Measurements from ENCODE around the gene MAP7.
"Not testable (repeated sequence)": the region's sequence is repeated elsewhere in the genome, so short reads cannot be mapped to it uniquely, and the experiment has no call there.

MAP7 gene

DNA sequence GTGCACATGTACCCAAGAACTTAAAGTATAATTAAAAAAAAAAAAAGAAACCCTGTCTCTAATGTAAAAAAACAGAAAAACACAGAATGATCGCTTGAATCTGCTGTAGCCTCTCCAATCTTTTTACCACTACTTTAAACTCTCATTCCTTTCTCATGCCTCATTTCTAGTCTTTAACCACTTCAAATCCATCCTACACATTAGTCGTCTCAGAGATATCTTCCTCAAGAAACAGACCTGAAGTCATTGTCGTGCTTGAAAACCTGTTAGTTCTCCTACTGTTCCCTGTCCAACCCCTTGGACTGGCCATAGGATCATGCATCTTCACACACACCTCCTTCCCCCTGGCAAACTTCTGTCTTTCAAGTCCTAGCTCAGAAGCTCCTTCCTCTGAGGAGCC, 148.5 kb downstream of the MAP7 start:
- Histone ChIP-seq H2BK5ac (ENCODE audit: low read length) (no peak overlapping the region), H4K5ac (ENCODE audit: low read length) (no peak overlapping the region), H3K9ac (ENCODE audit: low read length) (no peak overlapping the region), H3K4me2 (ENCODE audit: low read length) (no peak overlapping the region), H4K8ac (ENCODE audit: low read depth, low read length) (no peak overlapping the region), H3K27ac (ENCODE audit: low read depth, low read length) (no peak overlapping the region), H3K4me3 (ENCODE audit: low read length) (no peak overlapping the region), H3K56ac (ENCODE audit: low read length) (no peak overlapping the region), H3K27me3 (ENCODE audit: insufficient read depth, low read length, poor library complexity) (no peaks in the 10 kb centered on the region), H3K18ac (ENCODE audit: low read length) (no peak overlapping the region), H2AK5ac (ENCODE audit: low read length) (no peak overlapping the region), H3K23ac (ENCODE audit: low read length) (no peak overlapping the region), H3K36me3 (ENCODE audit: control insufficient read depth, insufficient read depth, low read length) (no peaks in the 10 kb centered on the region), H3K4me1 (ENCODE audit: control insufficient read depth, low read depth, low read length) (no peaks in the 10 kb centered on the region), H2BK120ac (ENCODE audit: low read depth, low read length) (no peak overlapping the region), H3K79me1 (ENCODE audit: low read length) (no peaks in the 10 kb centered on the region), H3K4ac (ENCODE audit: low read depth, low read length) (no peak overlapping the region), H2BK15ac (replicated peaks; ENCODE audit: low read depth) (no peak overlapping the region), H3K79me2 (ENCODE audit: control insufficient read depth, insufficient read depth, low read length) (no peaks in the 10 kb centered on the region)
- DNase-seq, result no peak
- no CpG with 5 or more reads among the region's 3 CpGs for WGBS (ENCODE audit: extremely low coverage, insufficient coverage, low lambda C conversion rate)

DNA sequence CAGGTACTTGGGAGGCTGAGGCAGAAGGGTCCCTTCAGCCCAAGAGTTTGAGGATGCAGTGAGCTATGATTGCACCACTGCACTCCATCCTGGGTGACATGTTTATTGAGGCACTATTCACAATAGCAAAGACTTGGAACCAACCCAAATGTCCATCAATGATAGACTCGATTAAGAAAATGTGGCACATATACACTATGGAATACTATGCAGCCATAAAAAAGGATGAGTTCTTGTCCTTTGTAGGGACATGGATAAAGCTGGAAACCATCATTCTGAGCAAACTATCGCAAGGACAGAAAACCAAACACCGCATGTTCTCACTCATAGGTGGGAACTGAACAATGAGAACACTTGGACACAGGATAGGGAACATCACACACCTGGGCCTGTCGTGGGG, 149.0 kb downstream of the MAP7 start:
- H4K5ac ChIP-seq (ENCODE audit: low read length); H3K79me1 ChIP-seq (ENCODE audit: low read length); H3K4me2 ChIP-seq (ENCODE audit: low read length); H3K23ac ChIP-seq (ENCODE audit: low read length); H3K4me3 ChIP-seq (ENCODE audit: low read length); H3K36me3 ChIP-seq (ENCODE audit: control insufficient read depth, insufficient read depth, low read length); H3K79me2 ChIP-seq (ENCODE audit: control insufficient read depth, insufficient read depth, low read length); H3K9ac ChIP-seq (ENCODE audit: low read length); H2AK5ac ChIP-seq (ENCODE audit: low read length); DNase-seq; H3K27ac ChIP-seq (ENCODE audit: low read depth, low read length); H3K4ac ChIP-seq (ENCODE audit: low read depth, low read length); H3K27me3 ChIP-seq (ENCODE audit: insufficient read depth, low read length, poor library complexity); H3K56ac ChIP-seq (ENCODE audit: low read length); H3K4me1 ChIP-seq (ENCODE audit: control insufficient read depth, low read depth, low read length); H2BK120ac ChIP-seq (ENCODE audit: low read depth, low read length); H4K8ac ChIP-seq (ENCODE audit: low read depth, low read length); H2BK5ac ChIP-seq (ENCODE audit: low read length); H3K18ac ChIP-seq (ENCODE audit: low read length); H2BK15ac ChIP-seq (replicated peaks; ENCODE audit: low read depth): not testable (repeated sequence)
- WGBS (ENCODE audit: extremely low coverage, insufficient coverage, low lambda C conversion rate), result no CpG with 5 or more reads among the region's 4 CpGs

DNA sequence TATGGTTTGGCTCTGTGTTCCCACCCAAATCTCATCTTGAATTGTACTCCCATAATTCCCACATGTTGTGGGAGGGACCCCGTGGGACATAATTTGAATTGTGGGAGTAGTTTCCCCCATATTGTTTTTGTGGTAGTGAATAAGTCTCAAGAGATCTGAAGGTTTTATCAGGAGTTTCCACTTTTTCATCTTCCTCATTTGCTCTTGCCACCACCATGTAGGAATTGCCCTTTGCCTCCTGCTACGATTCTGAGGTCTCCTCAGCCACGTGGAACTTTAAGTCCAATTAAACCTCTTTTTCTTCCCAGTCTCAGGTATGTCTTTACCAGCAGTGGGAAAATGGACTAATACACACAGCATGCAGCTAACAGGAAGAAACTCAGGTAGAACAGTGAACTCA, 151.8 kb downstream of the MAP7 start:
- H3K4ac ChIP-seq (ENCODE audit: low read depth, low read length), result no peak overlapping the region
- no peak overlapping the region for H2BK5ac ChIP-seq (ENCODE audit: low read length)
- WGBS (ENCODE audit: extremely low coverage, insufficient coverage, low lambda C conversion rate), result no CpG with 5 or more reads among the region's 3 CpGs
- no peak overlapping the region for H3K23ac ChIP-seq (ENCODE audit: low read length)
- H3K4me1 ChIP-seq (ENCODE audit: control insufficient read depth, low read depth, low read length), result no peaks in the 10 kb centered on the region
- H4K5ac ChIP-seq (ENCODE audit: low read length), result no peak overlapping the region
- no peaks in the 10 kb centered on the region for H3K79me2 ChIP-seq (ENCODE audit: control insufficient read depth, insufficient read depth, low read length)
- H3K18ac ChIP-seq (ENCODE audit: low read length), result no peak overlapping the region
- H2BK120ac ChIP-seq (ENCODE audit: low read depth, low read length), result no peak overlapping the region
- no peak overlapping the region for H3K4me2 ChIP-seq (ENCODE audit: low read length)
- H4K8ac ChIP-seq (ENCODE audit: low read depth, low read length), result no peak overlapping the region
- H2BK15ac ChIP-seq (replicated peaks; ENCODE audit: low read depth), result no peak overlapping the region
- H3K79me1 ChIP-seq (ENCODE audit: low read length), result no peaks in the 10 kb centered on the region
- H3K9ac ChIP-seq (ENCODE audit: low read length), result no peak overlapping the region
- H3K4me3 ChIP-seq (ENCODE audit: low read length), result no peak overlapping the region
- H3K27ac ChIP-seq (ENCODE audit: low read depth, low read length), result no peak overlapping the region
- H3K27me3 ChIP-seq (ENCODE audit: insufficient read depth, low read length, poor library complexity), result no peaks in the 10 kb centered on the region
- H3K36me3 ChIP-seq (ENCODE audit: control insufficient read depth, insufficient read depth, low read length), result no peaks in the 10 kb centered on the region
- H2AK5ac ChIP-seq (ENCODE audit: low read length), result no peak overlapping the region
- no peak for DNase-seq
- H3K56ac ChIP-seq (ENCODE audit: low read length), result no peak overlapping the region

DNA sequence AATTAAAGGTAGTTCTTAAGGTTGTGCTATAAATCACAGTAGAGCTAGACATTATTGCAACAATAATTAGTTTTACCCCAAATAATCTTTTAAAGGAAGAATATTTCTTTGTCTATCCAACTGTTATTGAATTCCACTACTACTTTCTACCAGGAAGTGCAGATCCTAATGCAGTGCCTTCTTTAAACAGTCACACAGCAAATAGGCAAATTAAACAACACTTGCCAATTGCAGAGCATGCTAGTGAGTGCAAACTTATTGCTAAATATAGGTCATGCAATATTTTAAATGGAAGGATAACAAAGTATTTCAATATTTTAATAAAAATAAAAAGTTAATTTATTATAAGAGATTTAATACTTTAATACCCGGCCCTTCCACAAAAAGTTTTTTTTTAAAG, 153.3 kb downstream of the MAP7 start:
- H3K4ac ChIP-seq (ENCODE audit: low read depth, low read length), result no peak overlapping the region

DNA sequence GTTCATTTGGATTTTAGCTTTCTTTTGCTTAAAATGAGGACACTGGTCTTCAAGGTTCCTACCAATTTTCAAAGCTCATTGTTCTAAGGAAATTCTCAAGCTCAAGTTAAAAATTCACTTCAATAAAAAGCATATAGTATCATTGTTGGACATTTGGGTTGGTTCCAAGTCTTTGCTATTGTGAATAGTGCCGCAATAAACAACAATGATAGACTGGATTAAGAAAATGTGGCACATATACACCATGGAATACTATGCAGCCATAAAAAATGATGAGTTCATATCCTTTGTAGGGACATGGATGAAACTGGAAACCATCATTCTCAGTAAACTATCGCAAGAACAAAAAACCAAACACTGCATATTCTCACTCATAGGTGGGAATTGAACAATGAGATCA, 159.3 kb downstream of the MAP7 start:
- not testable (repeated sequence) for H3K4ac ChIP-seq (ENCODE audit: low read depth, low read length); H3K79me2 ChIP-seq (ENCODE audit: control insufficient read depth, insufficient read depth, low read length); H2BK15ac ChIP-seq (replicated peaks; ENCODE audit: low read depth); H3K36me3 ChIP-seq (ENCODE audit: control insufficient read depth, insufficient read depth, low read length); H4K5ac ChIP-seq (ENCODE audit: low read length); H3K4me3 ChIP-seq (ENCODE audit: low read length); H4K8ac ChIP-seq (ENCODE audit: low read depth, low read length); H3K18ac ChIP-seq (ENCODE audit: low read length); H3K79me1 ChIP-seq (ENCODE audit: low read length); H3K56ac ChIP-seq (ENCODE audit: low read length); H3K27ac ChIP-seq (ENCODE audit: low read depth, low read length); H3K9ac ChIP-seq (ENCODE audit: low read length); H3K4me2 ChIP-seq (ENCODE audit: low read length); DNase-seq; H3K27me3 ChIP-seq (ENCODE audit: insufficient read depth, low read length, poor library complexity); H2BK120ac ChIP-seq (ENCODE audit: low read depth, low read length); H2BK5ac ChIP-seq (ENCODE audit: low read length); H2AK5ac ChIP-seq (ENCODE audit: low read length); H3K23ac ChIP-seq (ENCODE audit: low read length); H3K4me1 ChIP-seq (ENCODE audit: control insufficient read depth, low read depth, low read length)
- no CpG with 5 or more reads among the region's 2 CpGs for WGBS (ENCODE audit: extremely low coverage, insufficient coverage, low lambda C conversion rate)

More for the DNA sequence above, 153.3 kb downstream of the MAP7 start:
- WGBS (ENCODE audit: extremely low coverage, insufficient coverage, low lambda C conversion rate), result no CpG with 5 or more reads among the region's 1 CpG
- no peak overlapping the region for H2AK5ac ChIP-seq (ENCODE audit: low read length)
- no peaks in the 10 kb centered on the region for H3K36me3 ChIP-seq (ENCODE audit: control insufficient read depth, insufficient read depth, low read length)
- H4K5ac ChIP-seq (ENCODE audit: low read length), result no peak overlapping the region
- H3K27me3 ChIP-seq (ENCODE audit: insufficient read depth, low read length, poor library complexity), result no peaks in the 10 kb centered on the region
- no peak overlapping the region for H3K18ac ChIP-seq (ENCODE audit: low read length)
- H3K4me1 ChIP-seq (ENCODE audit: control insufficient read depth, low read depth, low read length), result no peaks in the 10 kb centered on the region
- H3K23ac ChIP-seq (ENCODE audit: low read length), result no peak overlapping the region
- no peaks in the 10 kb centered on the region for H3K79me2 ChIP-seq (ENCODE audit: control insufficient read depth, insufficient read depth, low read length)
- no peak overlapping the region for H3K9ac ChIP-seq (ENCODE audit: low read length)
- H3K56ac ChIP-seq (ENCODE audit: low read length), result no peak overlapping the region
- H3K4me3 ChIP-seq (ENCODE audit: low read length), result no peak overlapping the region
- H2BK5ac ChIP-seq (ENCODE audit: low read length), result no peak overlapping the region
- H4K8ac ChIP-seq (ENCODE audit: low read depth, low read length), result no peak overlapping the region
- no peak overlapping the region for H2BK120ac ChIP-seq (ENCODE audit: low read depth, low read length)
- no peak for DNase-seq
- no peak overlapping the region for H2BK15ac ChIP-seq (replicated peaks; ENCODE audit: low read depth)
- H3K27ac ChIP-seq (ENCODE audit: low read depth, low read length), result no peak overlapping the region
- H3K79me1 ChIP-seq (ENCODE audit: low read length), result no peaks in the 10 kb centered on the region
- H3K4me2 ChIP-seq (ENCODE audit: low read length), result no peak overlapping the region

DNA sequence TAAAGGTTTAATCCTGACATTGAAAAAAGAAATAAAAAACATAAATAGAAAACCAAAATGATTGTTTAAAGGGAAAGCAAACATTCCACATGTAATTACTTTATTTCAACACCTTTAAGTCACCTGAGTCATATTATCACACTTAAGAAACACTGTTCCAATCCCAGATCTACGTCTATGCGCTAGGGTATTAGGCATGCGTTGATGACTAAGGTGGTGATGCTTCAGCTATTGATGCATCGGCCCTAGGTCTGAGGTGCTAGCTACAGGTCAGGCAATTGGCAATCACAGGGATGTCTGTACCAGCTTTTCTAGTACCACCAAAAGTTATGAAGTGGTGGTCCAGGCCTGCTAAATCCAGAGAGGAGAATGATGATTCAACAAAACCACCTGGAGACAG, 162.9 kb downstream of the MAP7 start:
- Histone ChIP-seq H3K9ac (ENCODE audit: low read length) (no peak overlapping the region), H3K56ac (ENCODE audit: low read length) (no peak overlapping the region), H3K18ac (ENCODE audit: low read length) (no peak overlapping the region), H2BK5ac (ENCODE audit: low read length) (no peak overlapping the region), H4K5ac (ENCODE audit: low read length) (no peak overlapping the region), H3K27me3 (ENCODE audit: insufficient read depth, low read length, poor library complexity) (no peaks in the 10 kb centered on the region), H3K79me2 (ENCODE audit: control insufficient read depth, insufficient read depth, low read length) (no peaks in the 10 kb centered on the region), H3K4me3 (ENCODE audit: low read length) (no peak overlapping the region), H3K79me1 (ENCODE audit: low read length) (no peaks in the 10 kb centered on the region), H3K4ac (ENCODE audit: low read depth, low read length) (no peak overlapping the region), H3K23ac (ENCODE audit: low read length) (no peak overlapping the region), H2AK5ac (ENCODE audit: low read length) (no peak overlapping the region), H2BK15ac (replicated peaks; ENCODE audit: low read depth) (no peak overlapping the region), H3K36me3 (ENCODE audit: control insufficient read depth, insufficient read depth, low read length) (no peaks in the 10 kb centered on the region), H3K4me1 (ENCODE audit: control insufficient read depth, low read depth, low read length) (no peaks in the 10 kb centered on the region), H4K8ac (ENCODE audit: low read depth, low read length) (no peak overlapping the region), H3K4me2 (ENCODE audit: low read length) (no peak overlapping the region), H3K27ac (ENCODE audit: low read depth, low read length) (no peak overlapping the region), H2BK120ac (ENCODE audit: low read depth, low read length) (no peak overlapping the region)
- no peak for DNase-seq
- no CpG with 5 or more reads among the region's 4 CpGs for WGBS (ENCODE audit: extremely low coverage, insufficient coverage, low lambda C conversion rate)

All from mesendoderm (in vitro differentiated cells).